Breast epithelium (tissue), 4 donors: ENCODE data around the gene PCDHA10. TPM values are rescaled to one million over a fixed set of nuclear protein-coding genes. Genes with fewer than 3 reads are reported as not detected.
A peak's percentile ranks its signal among the peaks of the same experiment; 100 is the strongest.

Experiments
- DNase-seq, 2 donors: peaks; one replicate each; pipeline ENCODE4 v3.0.0-alpha.2; 2019; ENCODE audit warnings: low spot score in 2 of 2
- H3K27ac ChIP-seq, 2 donors: fragments of 200-600 bp; sonication (generic) in 1 of 2; one replicate each; pipeline ENCODE4 v1.5.1; 2016 to 2019; ENCODE audit warnings: mild to moderate bottlenecking in 1 of 2
- H3K27me3 ChIP-seq, 2 donors: fragments of 200-600 bp; sonication (generic) in 1 of 2; one replicate each; pipeline versions ENCODE4 v1.5.1 to v1.6.0; 2017 to 2019; ENCODE audit warnings: control low read depth in 1 of 2, mild to moderate bottlenecking in 1 of 2
- H3K36me3 ChIP-seq: fragments of 200-600 bp; one replicate; pipeline ENCODE4 v1.5.1; 2019
- H3K4me1 ChIP-seq, 2 donors: fragments of 200-600 bp; sonication (generic); one replicate each; pipeline ENCODE4 v1.5.1; 2016 to 2019; ENCODE audit warnings: control low read depth in 1 of 2
- H3K4me3 ChIP-seq, 3 donors: fragments of 200-600 bp; sonication (generic); 1 replicate in 2 of 3; 2 replicates in 1 of 3; pipeline ENCODE4 v1.5.1; 2016 to 2019; ENCODE audit warnings: mild to moderate bottlenecking in 3 of 3, moderate library complexity in 2 of 3
- H3K9me3 ChIP-seq, 2 donors: fragments of 200-600 bp; sonication (generic) in 1 of 2; one replicate each; pipeline ENCODE4 v1.5.1; 2016 to 2019; ENCODE audit warnings: control low read depth in 1 of 2
- POLR2A ChIP-seq: fragments of 450-650 bp; IDR thresholded peaks from one replicate; pipeline ENCODE4 v1.6.1; 2016; ENCODE audit warnings: antibody characterized with exemption, mild to moderate bottlenecking, moderate library complexity
- POLR2AphosphoS5 ChIP-seq, 3 donors: sonication (generic); formaldehyde crosslinking; IDR thresholded peaks; one replicate each; pipeline ENCODE4 v1.6.1; 2017; ENCODE audit warnings: antibody characterized with exemption in 3 of 3
- intact Hi-C: fragments of 100-400 bp; cut with DNase I; formaldehyde crosslinking; loops from one replicate; pipeline ENCODE4 v1.15.1; 2023; ENCODE audit warnings: low total_unique reads
- total RNA-seq, 3 donors: library from RNA; depleted of rRNA; stranded (reverse); fragments of >200 nt; gene quantifications; one replicate each; pipeline ENCODE4 v1.1.0, GENCODE V29; 2016
- TF ChIP-seq, protein P1 (sequence below), 3 donors: fragments of 450-650 bp; IDR thresholded peaks; one replicate each; pipeline ENCODE4 v1.5.1; 2016 to 2017; ENCODE audit warnings: antibody characterized with exemption in 3 of 3, mild to moderate bottlenecking in 3 of 3, moderate library complexity in 3 of 3

Gene PCDHA10
- total RNA-seq, 3 donors from 2014 or later = 0.64 to 6.4 (median 4.9) TPM

DNA sequence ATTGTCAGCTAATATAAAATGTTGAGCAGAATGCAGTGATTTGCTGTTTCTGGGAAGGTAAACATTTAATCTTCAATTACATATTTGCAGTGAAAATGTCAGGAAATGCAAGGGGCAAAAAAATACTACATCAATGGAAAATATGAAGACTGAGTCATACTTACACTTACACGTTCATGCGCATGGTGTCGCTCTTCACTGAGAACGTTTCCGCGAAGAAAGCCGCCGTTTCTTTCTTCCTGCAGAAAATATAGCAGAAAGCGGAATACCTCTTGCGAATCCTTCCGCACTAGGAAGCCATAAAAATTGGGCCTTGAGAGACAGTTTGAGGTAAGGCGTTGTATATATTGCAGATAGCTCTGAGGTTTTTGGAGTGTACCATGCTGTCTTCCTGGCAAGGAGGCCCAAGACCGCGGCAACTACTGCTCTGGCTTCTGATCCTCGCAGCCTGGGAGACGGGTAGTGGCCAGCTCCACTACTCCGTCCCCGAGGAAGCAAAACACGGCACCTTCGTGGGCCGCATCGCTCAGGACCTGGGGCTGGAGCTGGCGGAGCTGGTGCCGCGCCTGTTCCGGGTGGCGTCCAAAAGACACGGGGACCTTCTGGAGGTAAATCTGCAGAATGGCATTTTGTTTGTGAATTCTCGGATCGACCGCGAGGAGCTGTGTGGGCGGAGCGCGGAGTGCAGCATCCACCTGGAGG, 26.3 kb downstream of the PCDHA10 start, which contains the start of gene PCDHA13:
Gene PCDHA13, plus strand, starts transcription at position 236 of the 702 bp plus-strand sequence. Its CDS starts 145 bp downstream, at position 381.
- intact Hi-C loops = no loop called here

DNA sequence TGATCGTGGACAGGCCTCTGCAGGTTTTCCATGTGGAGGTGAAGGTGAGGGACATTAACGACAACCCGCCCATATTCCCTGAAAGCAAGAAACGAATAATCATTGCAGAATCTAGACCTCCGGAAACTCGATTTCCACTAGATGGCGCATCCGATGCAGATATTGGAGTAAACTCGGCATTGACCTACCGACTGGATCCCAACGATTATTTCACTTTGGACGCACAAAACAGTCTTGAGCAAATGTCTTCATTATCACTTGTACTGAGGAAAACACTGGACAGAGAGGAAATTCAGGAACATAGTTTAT, 26.8 kb downstream of the PCDHA10 start:
- TF ChIP-seq, protein P1, sequence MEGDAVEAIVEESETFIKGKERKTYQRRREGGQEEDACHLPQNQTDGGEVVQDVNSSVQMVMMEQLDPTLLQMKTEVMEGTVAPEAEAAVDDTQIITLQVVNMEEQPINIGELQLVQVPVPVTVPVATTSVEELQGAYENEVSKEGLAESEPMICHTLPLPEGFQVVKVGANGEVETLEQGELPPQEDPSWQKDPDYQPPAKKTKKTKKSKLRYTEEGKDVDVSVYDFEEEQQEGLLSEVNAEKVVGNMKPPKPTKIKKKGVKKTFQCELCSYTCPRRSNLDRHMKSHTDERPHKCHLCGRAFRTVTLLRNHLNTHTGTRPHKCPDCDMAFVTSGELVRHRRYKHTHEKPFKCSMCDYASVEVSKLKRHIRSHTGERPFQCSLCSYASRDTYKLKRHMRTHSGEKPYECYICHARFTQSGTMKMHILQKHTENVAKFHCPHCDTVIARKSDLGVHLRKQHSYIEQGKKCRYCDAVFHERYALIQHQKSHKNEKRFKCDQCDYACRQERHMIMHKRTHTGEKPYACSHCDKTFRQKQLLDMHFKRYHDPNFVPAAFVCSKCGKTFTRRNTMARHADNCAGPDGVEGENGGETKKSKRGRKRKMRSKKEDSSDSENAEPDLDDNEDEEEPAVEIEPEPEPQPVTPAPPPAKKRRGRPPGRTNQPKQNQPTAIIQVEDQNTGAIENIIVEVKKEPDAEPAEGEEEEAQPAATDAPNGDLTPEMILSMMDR (IDR thresholded peaks at IDR 0.05) = no peak
- TF ChIP-seq POLR2AphosphoS5 (IDR thresholded peaks at IDR 0.05) = no peak
- no peak for DNase-seq
- Histone ChIP-seq H3K4me3 (peak overlapping the region in 2 of 3 donors; percentile 32 to 50), H3K27ac (no peak overlapping the region), H3K36me3 (no peaks in the 10 kb centered on the region), H3K9me3 (peaks cover 26 to 51% of the 10 kb centered on the region in 2 donors), H3K4me1 (no peaks in the 10 kb centered on the region), H3K27me3 (no peaks in the 10 kb centered on the region)
- intact Hi-C loops = no loop called here

More for the DNA sequence above, 26.3 kb downstream of the PCDHA10 start, which contains the start of gene PCDHA13:
- Histone ChIP-seq H3K4me3 (peak within 1 kb of the TSS in 2 of 3 donors; percentile 32 to 50), H3K27ac (no peak within 1 kb of the TSS), H3K27me3 (no peaks in the 10 kb centered on the region), H3K36me3 (no peaks in the 10 kb centered on the region), H3K9me3 (peaks cover 31 to 56% of the 10 kb centered on the region in 2 donors), H3K4me1 (no peaks in the 10 kb centered on the region)
- no peak for TF ChIP-seq POLR2AphosphoS5 (IDR thresholded peaks at IDR 0.05)
- no peak for TF ChIP-seq POLR2A
- TF ChIP-seq, protein P1 (IDR thresholded peaks at IDR 0.05) = no peak
- DNase-seq = no peak

DNA sequence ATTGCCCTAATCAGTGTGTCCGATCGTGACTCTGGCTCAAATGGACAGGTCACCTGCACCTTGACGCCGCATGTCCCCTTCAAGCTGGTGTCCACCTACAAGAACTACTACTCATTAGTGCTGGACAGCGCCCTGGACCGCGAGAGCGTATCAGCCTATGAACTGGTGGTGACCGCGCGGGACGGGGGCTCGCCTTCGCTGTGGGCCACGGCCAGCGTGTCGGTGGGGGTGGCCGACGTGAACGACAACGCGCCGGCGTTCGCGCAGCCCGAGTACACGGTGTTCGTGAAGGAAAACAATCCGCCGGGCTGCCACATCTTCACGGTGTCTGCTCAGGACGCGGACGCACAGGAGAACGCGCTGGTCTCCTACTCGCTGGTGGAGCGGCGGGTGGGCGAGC, 27.7 kb downstream of the PCDHA10 start:
- Histone ChIP-seq H3K27ac (no peak overlapping the region), H3K27me3 (no peaks in the 10 kb centered on the region), H3K4me1 (no peaks in the 10 kb centered on the region), H3K4me3 (no peak overlapping the region), H3K9me3 (peaks cover 25 to 44% of the 10 kb centered on the region in 2 donors), H3K36me3 (no peaks in the 10 kb centered on the region)
- TF ChIP-seq POLR2A (no peak), POLR2AphosphoS5 (IDR thresholded peaks at IDR 0.05) (no peak)
- TF ChIP-seq, protein P1 (IDR thresholded peaks at IDR 0.05) = no peak
- intact Hi-C loops = no loop called here
- DNase-seq = no peak

DNA sequence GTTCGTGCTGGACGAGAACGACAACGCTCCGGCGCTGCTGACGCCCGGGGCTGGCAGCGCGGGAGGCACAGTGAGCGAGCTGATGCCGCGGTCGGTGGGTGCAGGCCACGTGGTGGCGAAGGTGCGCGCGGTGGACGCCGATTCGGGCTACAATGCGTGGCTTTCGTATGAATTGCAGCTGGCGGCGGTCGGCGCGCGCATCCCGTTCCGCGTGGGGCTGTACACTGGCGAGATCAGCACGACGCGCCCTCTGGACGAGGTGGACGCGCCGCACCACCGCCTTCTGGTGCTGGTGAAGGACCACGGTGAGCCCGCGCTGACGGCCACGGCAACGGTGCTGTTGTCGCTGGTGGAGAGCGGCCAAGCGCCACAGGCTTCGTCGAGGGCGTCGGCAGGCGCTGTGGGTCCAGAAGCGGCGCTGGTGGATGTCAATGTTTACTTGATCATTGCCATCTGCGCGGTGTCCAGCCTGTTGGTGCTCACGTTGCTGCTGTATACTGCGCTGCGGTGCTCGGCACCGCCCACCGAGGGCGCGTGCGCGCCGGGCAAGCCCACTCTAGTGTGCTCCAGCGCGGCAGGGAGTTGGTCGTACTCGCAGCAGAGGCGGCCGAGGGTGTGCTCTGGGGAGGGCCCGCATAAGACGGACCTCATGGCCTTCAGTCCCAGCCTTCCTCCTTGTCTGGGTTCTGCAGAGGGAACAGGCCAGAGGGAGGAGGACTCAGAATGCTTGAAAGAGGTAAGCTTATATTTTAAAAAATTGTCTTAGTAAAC, 28.4 kb downstream of the PCDHA10 start:
- Histone ChIP-seq H3K27me3 (no peaks in the 10 kb centered on the region), H3K4me3 (no peak overlapping the region), H3K9me3 (peaks cover 25 to 42% of the 10 kb centered on the region in 2 donors), H3K36me3 (no peaks in the 10 kb centered on the region), H3K27ac (no peak overlapping the region), H3K4me1 (no peaks in the 10 kb centered on the region)
- intact Hi-C loops = no loop called here
- TF ChIP-seq POLR2A (no peak), POLR2AphosphoS5 (IDR thresholded peaks at IDR 0.05) (no peak)
- TF ChIP-seq, protein P1 (IDR thresholded peaks at IDR 0.05) = no peak
- DNase-seq = no peak

DNA sequence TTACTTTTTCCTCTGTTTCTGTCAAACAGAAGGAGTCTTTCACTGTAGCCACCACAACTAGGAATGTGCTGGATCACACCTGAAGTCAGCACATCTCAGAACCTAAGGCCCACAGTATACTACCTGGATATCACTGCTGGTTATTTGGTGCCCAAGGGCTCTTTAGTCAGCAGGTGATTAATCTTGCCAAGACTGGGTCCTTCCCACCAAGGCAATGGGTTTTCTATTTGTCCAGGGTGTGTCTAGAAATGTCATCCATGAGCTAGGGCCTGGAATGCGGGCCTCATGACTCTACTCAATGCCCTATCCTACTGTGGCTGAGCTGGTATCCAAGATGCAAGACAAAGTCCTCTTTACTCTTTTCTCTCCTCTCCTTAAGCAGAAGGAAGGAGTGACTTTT, 60.6 kb downstream of the PCDHA10 start:
- intact Hi-C loops = no loop called here
- DNase-seq = no peak
- Histone ChIP-seq H3K4me3 (no peak overlapping the region), H3K36me3 (no peaks in the 10 kb centered on the region), H3K9me3 (peaks cover 3 to 25% of the 10 kb centered on the region in 2 donors), H3K4me1 (no peaks in the 10 kb centered on the region), H3K27ac (no peak overlapping the region), H3K27me3 (no peaks in the 10 kb centered on the region)
- TF ChIP-seq POLR2A (no peak), POLR2AphosphoS5 (IDR thresholded peaks at IDR 0.05) (no peak)
- TF ChIP-seq, protein P1 (IDR thresholded peaks at IDR 0.05) = no peak
